ENCODE data around the gene ZNF628.
"Not testable (repeated sequence)": the region's sequence is repeated elsewhere in the genome, so short reads cannot be mapped to it uniquely, and the experiment has no call there.

Gene ZNF628

GRCh38 chr19:55476100-55476775 is at the start of gene ZNF628:
ZNF628 (plus strand) TSS chr19:55476617; CDS start chr19:55479911, 3,294 bp downstream.
- peak; percentile 98 for DNase-seq

- no peak for DNase-seq
Observed at GRCh38 chr19:55431183-55431582, 45.2 kb upstream of the ZNF628 start.

GRCh38 chr19:55432241-55432959 is 44.0 kb upstream of the ZNF628 start:
- no peak for DNase-seq

GRCh38 chr19:55433292-55433691 is 43.1 kb upstream of the ZNF628 start:
- no peak for DNase-seq

GRCh38 chr19:55434356-55434919 is 42.0 kb upstream of the ZNF628 start:
- DNase-seq: no peak

- no peak for DNase-seq
Observed at GRCh38 chr19:55435020-55435419, 41.4 kb upstream of the ZNF628 start.

GRCh38 chr19:55436847-55437246 is 39.6 kb upstream of the ZNF628 start:
- no peak for DNase-seq

GRCh38 chr19:55437410-55437809 is 39.0 kb upstream of the ZNF628 start:
- no peak for DNase-seq

GRCh38 chr19:55439052-55439451 is 37.4 kb upstream of the ZNF628 start:
- no peak for DNase-seq

GRCh38 chr19:55440411-55441105 is 35.9 kb upstream of the ZNF628 start:
- DNase-seq: no peak

- DNase-seq: no peak
Observed at GRCh38 chr19:55441319-55441691, 35.1 kb upstream of the ZNF628 start.

- no peak for DNase-seq
Observed at GRCh38 chr19:55441692-55442321, 34.6 kb upstream of the ZNF628 start.

GRCh38 chr19:55442372-55442961 is 34.0 kb upstream of the ZNF628 start:
- no peak for DNase-seq

GRCh38 chr19:55443045-55443823 is 33.2 kb upstream of the ZNF628 start, which contains the start of gene SHISA7:
SHISA7 (minus strand) TSS chr19:55443300; CDS start chr19:55442863, 437 bp downstream.
- no peak for DNase-seq

GRCh38 chr19:55443824-55444480 is 32.5 kb upstream of the ZNF628 start:
- no peak for DNase-seq

GRCh38 chr19:55444646-55445045 is 31.8 kb upstream of the ZNF628 start:
- DNase-seq: no peak

GRCh38 chr19:55446060-55446459 is 30.4 kb upstream of the ZNF628 start:
- DNase-seq: no peak

- no peak for DNase-seq
Observed at GRCh38 chr19:55447421-55448174, 28.8 kb upstream of the ZNF628 start.

GRCh38 chr19:55448175-55448490 is 28.3 kb upstream of the ZNF628 start:
- DNase-seq: not testable (repeated sequence)

GRCh38 chr19:55449469-55449868 is 26.9 kb upstream of the ZNF628 start:
- DNase-seq: no peak

All from stimulated activated CD4-positive, alpha-beta T cell treated with anti-CD3 and anti-CD28 coated beads, Interleukin-4, amount 100 ng/mL, for 1 hour (primary cell).